ENCODE results near the gene ITGAE. TPM values are rescaled to one million over a fixed set of nuclear protein-coding genes. Genes with fewer than 3 reads are reported as not detected.

The ITGAE gene
- total and polyA plus RNA-seq, 10 of the 15 experiments (the other 5 are each of a cell fraction or from before 2014, with no cell fraction given): 13.1 to 161 (median 34.8) TPM

- H4K20me1 ChIP-seq (ENCODE audit: control insufficient read depth, insufficient read depth): no peaks in the 10 kb centered on the region
- ChIA-PET POLR2A (no interaction called here), CTCF (interaction anchor here (1.4 to 3.9 kb wide), 3 partner anchors 22 to 70 kb away, joined by 4 to 17 read pairs (median 4); no protein-coding TSS in a partner anchor), SMC1A (ENCODE audit: uncharacterized antibody, unreplicated experiment) (interaction anchor here (1.4 to 3.9 kb wide), 4 partner anchors 9 to 68 kb away, joined by 4 to 22 read pairs (median 6); no protein-coding TSS in a partner anchor), RAD21 (ENCODE audit: unreplicated experiment) (interaction anchor here (0.9 to 2.3 kb wide), 3 partner anchors 42 to 159 kb away, joined by 3 to 20 read pairs (median 7); no protein-coding TSS in a partner anchor)
- intact Hi-C loops (cut with micrococcal nuclease; ENCODE audit: unreplicated experiment) (no loop called here), in situ Hi-C loops (cut with MboI) (no loop called here)
- H3K27me3 ChIP-seq (replicated peaks in 1 of 2; ENCODE audit: control insufficient read depth in 2 of 2, insufficient read depth in 2 of 2, low read length in 1 of 2): no peaks in the 10 kb centered on the region
- H3K79me2 ChIP-seq (ENCODE audit: control insufficient read depth, insufficient read depth, low read length): no peaks in the 10 kb centered on the region
- DNase-seq (ENCODE audit: low read depth, low spot score) (no peak), FAIRE-seq (no peak), ATAC-seq (no peak)
- H3K9me3 ChIP-seq (replicated peaks; ENCODE audit: control insufficient read depth, insufficient read depth, low read length): no peaks in the 10 kb centered on the region
- TF ChIP-seq MTA2 (IDR thresholded peaks at IDR 0.05; ENCODE audit: low read depth) (no peak), ZBTB11 (CRISPR knock-in tag; IDR thresholded peaks at IDR 0.05) (no peak), ETV6 (conservative IDR thresholded peaks at IDR 0.05 in 1 of 2, IDR thresholded peaks at IDR 0.05 in 1 of 2; ENCODE audit: borderline replicate concordance in 1 of 2, low read depth in 1 of 2) (no peak), STAT3 (IDR thresholded peaks at IDR 0.05; ENCODE audit: low read depth, low read length) (no peak), ASH2L (IDR thresholded peaks at IDR 0.05; ENCODE audit: borderline replicate concordance, low read depth) (no peak), IRF3 (IDR thresholded peaks at IDR 0.05) (no peak), HDAC6 (IDR thresholded peaks at IDR 0.05; ENCODE audit: unreplicated experiment) (no peak), HDAC2 (IDR thresholded peaks at IDR 0.05) (no peak), ATF7 (IDR thresholded peaks at IDR 0.05; ENCODE audit: low read depth) (no peak), JUNB (IDR thresholded peaks at IDR 0.05) (no peak), ZNF274 (IDR thresholded peaks at IDR 0.05; ENCODE audit: insufficient read depth, insufficient read length) (no peak), EGR1 (IDR thresholded peaks at IDR 0.05; ENCODE audit: borderline replicate concordance in 1 of 2, low read depth in 2 of 2, low read length in 2 of 2) (no peak), HSF1 (IDR thresholded peaks at IDR 0.05; ENCODE audit: low read depth, low read length) (no peak), RB1 (IDR thresholded peaks at IDR 0.05; ENCODE audit: borderline replicate concordance) (no peak), RFX5 (IDR thresholded peaks at IDR 0.05; ENCODE audit: low read depth, low read length) (no peak), E2F4 (IDR thresholded peaks at IDR 0.05; ENCODE audit: low read depth, low read length) (no peak), BACH1 (IDR thresholded peaks at IDR 0.05; ENCODE audit: borderline replicate concordance) (no peak), NRF1 (conservative IDR thresholded peaks at IDR 0.05; ENCODE audit: low read depth, low read length) (no peak), WRNIP1 (IDR thresholded peaks at IDR 0.05; ENCODE audit: borderline replicate concordance, low read depth, low read length) (no peak)
- H2AFZ ChIP-seq (ENCODE audit: control insufficient read depth, low read depth, low read length): no peak overlapping the region
- H3K4me1 ChIP-seq (ENCODE audit: control insufficient read depth, insufficient read depth, low read length): peaks cover 18% of the 10 kb centered on the region
- no peak overlapping the region for H3K4me2 ChIP-seq (ENCODE audit: control insufficient read depth, insufficient read depth)
- H3K27ac ChIP-seq (ENCODE audit: control insufficient read depth, insufficient read depth): no peak overlapping the region
- H3K4me3 ChIP-seq: no peak overlapping the region
- H3K9ac ChIP-seq (ENCODE audit: control insufficient read depth, insufficient read depth, low read length): no peak overlapping the region
- peaks cover 0 to under 1% of the 10 kb centered on the region in 2 experiments; a peak in 2 of 4 replicates for H3K36me3 ChIP-seq (ENCODE audit: control insufficient read depth in 2 of 2, insufficient read depth in 2 of 2, low read length in 1 of 2)
- 79% methylated on average over 5 of the region's 5 CpGs for WGBS (ENCODE audit: insufficient coverage, insufficient replicate concordance, low lambda C conversion rate, missing lambda C conversion rate)
- BruUV-seq (replicated peaks): no TSS peak
Observed at GRCh38 chr17:3805581-3805980, 4.6 kb upstream of the ITGAE start.

Measured in GM12878 (cell line).